ENCODE results near the gene GYS2. TPM values are rescaled to one million over a fixed set of nuclear protein-coding genes. Genes with fewer than 3 reads are reported as not detected.
A peak's percentile ranks its signal among the peaks of the same experiment; 100 is the strongest.

Gene GYS2
- total and polyA plus RNA-seq, 2 donors from 2014 or later = not detected

- FAIRE-seq (peak; percentile 98), DNase-seq (peak; percentile 96 to 99 (median 96))
- no peaks in the 10 kb centered on the region for H3K27me3 ChIP-seq (ENCODE audit: control insufficient read depth, insufficient read depth, low read length)
- H3K4me3 ChIP-seq (ENCODE audit: low read length in 3 of 3) = peak within 1 kb of the TSS; percentile 66 to 91 (median 86)
- no peak for TF ChIP-seq CTCF (IDR thresholded peaks at IDR 0.05; ENCODE audit: borderline replicate concordance, extremely low read depth, insufficient read depth)
- no peaks in the 10 kb centered on the region for H3K9me3 ChIP-seq (ENCODE audit: control insufficient read depth in 2 of 3, insufficient read depth in 1 of 3, low read length in 3 of 3)
- H3K9ac ChIP-seq (ENCODE audit: low read length in 3 of 3) = peak within 1 kb of the TSS; percentile 48 to 70 (median 50)
- peaks cover 0 to 10% (median 6%) of the 10 kb centered on the region in 3 donors for H3K36me3 ChIP-seq (ENCODE audit: control insufficient read depth in 2 of 3, insufficient read depth in 3 of 3, low read length in 3 of 3)
- intact Hi-C loops (cut with DNase I) = no loop called here
- H3K4me1 ChIP-seq (ENCODE audit: control insufficient read depth in 2 of 3, insufficient read depth in 2 of 3, low read depth in 1 of 3, low read length in 3 of 3) = peaks cover 0 to 13% (median 11%) of the 10 kb centered on the region in 3 donors
- H3K27ac ChIP-seq (ENCODE audit: low read depth in 2 of 2, low read length in 2 of 2) = peak within 1 kb of the TSS; percentile 64 to 68
These were observed 103.1 kb downstream of the GYS2 start, which contains the start of the genes GOLT1B and RECQL for GRCh38 chr12:21501258-21502163. Gene GOLT1B (plus strand): TSS chr12:21501789. CDS start chr12:21501924, 135 bp downstream. Gene RECQL (minus strand): TSS chr12:21501635. CDS start chr12:21499570, 2,065 bp downstream.

GRCh38 chr12:21500786-21501257 is 103.8 kb downstream of the GYS2 start:
- H3K36me3 ChIP-seq (ENCODE audit: control insufficient read depth in 2 of 3, insufficient read depth in 3 of 3, low read length in 3 of 3) = peaks cover 3 to 15% (median 6%) of the 10 kb centered on the region in 3 donors
- no peaks in the 10 kb centered on the region for H3K9me3 ChIP-seq (ENCODE audit: control insufficient read depth in 2 of 3, insufficient read depth in 1 of 3, low read length in 3 of 3)
- H3K27me3 ChIP-seq (ENCODE audit: control insufficient read depth, insufficient read depth, low read length) = no peaks in the 10 kb centered on the region
- intact Hi-C loops (cut with DNase I) = no loop called here
- FAIRE-seq = no peak
- H3K4me1 ChIP-seq (ENCODE audit: control insufficient read depth in 2 of 3, insufficient read depth in 2 of 3, low read depth in 1 of 3, low read length in 3 of 3) = peaks cover 0 to 13% (median 11%) of the 10 kb centered on the region in 3 donors
- H3K9ac ChIP-seq (ENCODE audit: low read length in 3 of 3) = peak overlapping the region; percentile 3 to 70 (median 48)
- peak overlapping the region; percentile 66 to 91 (median 72) for H3K4me3 ChIP-seq (ENCODE audit: low read length in 3 of 3)
- no peak for TF ChIP-seq CTCF (IDR thresholded peaks at IDR 0.05; ENCODE audit: borderline replicate concordance, extremely low read depth, insufficient read depth)
- no peak for DNase-seq
- peak overlapping the region; percentile 64 to 68 for H3K27ac ChIP-seq (ENCODE audit: low read depth in 2 of 2, low read length in 2 of 2)

- peaks cover 6 to 15% (median 7%) of the 10 kb centered on the region in 3 donors for H3K36me3 ChIP-seq (ENCODE audit: control insufficient read depth in 2 of 3, insufficient read depth in 3 of 3, low read length in 3 of 3)
These were observed 104.9 kb downstream of the GYS2 start for GRCh38 chr12:21499765-21500164.

More at GRCh38 chr12:21499765-21500164, 104.9 kb downstream of the GYS2 start:
- Histone ChIP-seq H3K4me3 (ENCODE audit: low read length in 3 of 3) (peak overlapping the region in 1 of 3 donors; percentile 91), H3K9ac (ENCODE audit: low read length in 3 of 3) (no peak overlapping the region), H3K27me3 (ENCODE audit: control insufficient read depth, insufficient read depth, low read length) (no peaks in the 10 kb centered on the region), H3K4me1 (ENCODE audit: control insufficient read depth in 2 of 3, insufficient read depth in 2 of 3, low read depth in 1 of 3, low read length in 3 of 3) (peaks cover 0 to 13% (median 11%) of the 10 kb centered on the region in 3 donors), H3K9me3 (ENCODE audit: control insufficient read depth in 2 of 3, insufficient read depth in 1 of 3, low read length in 3 of 3) (no peaks in the 10 kb centered on the region), H3K27ac (ENCODE audit: low read depth in 2 of 2, low read length in 2 of 2) (no peak overlapping the region)
- FAIRE-seq (no peak), DNase-seq (no peak)
- TF ChIP-seq CTCF (IDR thresholded peaks at IDR 0.05; ENCODE audit: borderline replicate concordance, extremely low read depth, insufficient read depth) = no peak
- intact Hi-C loops (cut with DNase I) = loop anchor here (10.0 kb wide), 1 partner anchor 55 kb away; no protein-coding TSS in a partner anchor

Other genes with a start within 250 kb of the GYS2 start
- gene IAPP, start 231.9 kb downstream of the GYS2 start, total RNA-seq = not detected
- gene IAPP, start 231.9 kb downstream of the GYS2 start, polyA plus RNA-seq (ENCODE audit: insufficient read depth, low read depth, low replicate concordance) = not detected
- 22.1 TPM for gene PYROXD1, start 167.2 kb downstream of the GYS2 start, total RNA-seq
- 10.6 TPM for gene PYROXD1, start 167.2 kb downstream of the GYS2 start, polyA plus RNA-seq (ENCODE audit: insufficient read depth, low read depth, low replicate concordance)
- 37.5 TPM for gene RECQL, start 103.2 kb downstream of the GYS2 start, total RNA-seq
- gene RECQL, start 103.2 kb downstream of the GYS2 start, polyA plus RNA-seq (ENCODE audit: insufficient read depth, low read depth, low replicate concordance) = 9.0 TPM
- 28.9 TPM for gene GOLT1B, start 103.1 kb downstream of the GYS2 start, total RNA-seq
- gene GOLT1B, start 103.1 kb downstream of the GYS2 start, polyA plus RNA-seq (ENCODE audit: insufficient read depth, low read depth, low replicate concordance) = 15.7 TPM
- gene SPX, start 78.6 kb downstream of the GYS2 start, total RNA-seq = 52.2 TPM
- 28.2 TPM for gene SPX, start 78.6 kb downstream of the GYS2 start, polyA plus RNA-seq (ENCODE audit: insufficient read depth, low read depth, low replicate concordance)
- 1,158 TPM for gene LDHB, start 53.0 kb upstream of the GYS2 start, total RNA-seq
- 2,485 TPM for gene LDHB, start 53.0 kb upstream of the GYS2 start, polyA plus RNA-seq (ENCODE audit: insufficient read depth, low read depth, low replicate concordance)
- gene KCNJ8, start 169.9 kb upstream of the GYS2 start, total RNA-seq = 13.1 TPM
- gene KCNJ8, start 169.9 kb upstream of the GYS2 start, polyA plus RNA-seq (ENCODE audit: insufficient read depth, low read depth, low replicate concordance) = 5.6 TPM